Nephron progenitor cell (in vitro differentiated cells): ENCODE results near the gene CRK.

Experiments used
- DNase-seq: peaks from one replicate; pipeline ENCODE4 v3.0.0; 2021
- H3K27ac Mint-ChIP-seq: 2 replicates; pipeline ENCODE4 v1.8.0; 2021; ENCODE audit warnings: mild to moderate bottlenecking, moderate library complexity, mixed read lengths
- H3K27me3 Mint-ChIP-seq: 2 replicates; pipeline ENCODE4 v1.8.0; 2021; ENCODE audit warnings: mild to moderate bottlenecking, low read depth, mixed read lengths; ENCODE audit not compliant: poor library complexity
- H3K36me3 Mint-ChIP-seq: 2 replicates; pipeline ENCODE4 v1.8.0; 2021; ENCODE audit warnings: low read depth, mixed read lengths
- H3K4me1 Mint-ChIP-seq: 2 replicates; pipeline ENCODE4 v1.8.0; 2021; ENCODE audit warnings: mixed read lengths
- H3K4me3 Mint-ChIP-seq: 2 replicates; pipeline ENCODE4 v1.8.0; 2021; ENCODE audit warnings: mild to moderate bottlenecking, moderate library complexity, mixed read lengths
- H3K9me3 Mint-ChIP-seq: 2 replicates; pipeline ENCODE4 v1.8.0; 2021; ENCODE audit warnings: mild to moderate bottlenecking, moderate library complexity, mixed read lengths
- CTCF ChIP-seq: fragments of 200-600 bp; sonication (generic); IDR thresholded peaks from 2 replicates; pipeline ENCODE4 v1.5.0; 2021; ENCODE audit warnings: antibody characterized with exemption

Gene CRK

GRCh38 chr17:1482680-1483079, 26.6 kb upstream of the CRK start:
- DNase-seq: no peak
- peaks cover 15% of the 10 kb centered on the region for H3K27me3 Mint-ChIP-seq
- H3K4me1 Mint-ChIP-seq: peaks cover 49% of the 10 kb centered on the region
- no peak overlapping the region for H3K27ac Mint-ChIP-seq
- no peak for TF ChIP-seq CTCF
- no peak overlapping the region for H3K4me3 Mint-ChIP-seq
- H3K36me3 Mint-ChIP-seq: peaks cover 15% of the 10 kb centered on the region
- no peaks in the 10 kb centered on the region for H3K9me3 Mint-ChIP-seq

- Mint-ChIP-seq H3K4me3 (no peak overlapping the region), H3K27ac (peak overlapping the region; percentile 45)
Observed at GRCh38 chr17:1481736-1482135, 25.7 kb upstream of the CRK start.

GRCh38 chr17:1480747-1481465, 24.9 kb upstream of the CRK start:
- Mint-ChIP-seq H3K27ac (peak overlapping the region; percentile 18), H3K27me3 (peaks cover 6% of the 10 kb centered on the region), H3K9me3 (no peaks in the 10 kb centered on the region), H3K4me1 (peaks cover 64% of the 10 kb centered on the region), H3K4me3 (no peak overlapping the region), H3K36me3 (peaks cover 15% of the 10 kb centered on the region)
- no peak for TF ChIP-seq CTCF
- no peak for DNase-seq

More at GRCh38 chr17:1481736-1482135, 25.7 kb upstream of the CRK start:
- peaks cover 56% of the 10 kb centered on the region for H3K4me1 Mint-ChIP-seq
- peaks cover 15% of the 10 kb centered on the region for H3K36me3 Mint-ChIP-seq
- no peaks in the 10 kb centered on the region for H3K9me3 Mint-ChIP-seq
- H3K27me3 Mint-ChIP-seq: peaks cover 10% of the 10 kb centered on the region
- DNase-seq: no peak
- TF ChIP-seq CTCF: no peak

- DNase-seq: no peak
- peaks cover 15% of the 10 kb centered on the region for H3K36me3 Mint-ChIP-seq
- H3K4me1 Mint-ChIP-seq: peaks cover 71% of the 10 kb centered on the region
- no peak overlapping the region for H3K4me3 Mint-ChIP-seq
- H3K9me3 Mint-ChIP-seq: no peaks in the 10 kb centered on the region
- H3K27me3 Mint-ChIP-seq: no peaks in the 10 kb centered on the region
- peak overlapping the region; percentile 82 for H3K27ac Mint-ChIP-seq
- TF ChIP-seq CTCF: no peak
Observed at GRCh38 chr17:1478418-1478817, 22.4 kb upstream of the CRK start.

- Mint-ChIP-seq H3K9me3 (no peaks in the 10 kb centered on the region), H3K4me3 (no peak overlapping the region), H3K4me1 (peaks cover 67% of the 10 kb centered on the region), H3K36me3 (no peaks in the 10 kb centered on the region), H3K27ac (peak overlapping the region; percentile 64), H3K27me3 (peaks cover 3% of the 10 kb centered on the region)
- no peak for TF ChIP-seq CTCF
- no peak for DNase-seq
Observed at GRCh38 chr17:1475321-1475854, 19.4 kb upstream of the CRK start.
